HCT116 (cell line): ENCODE measurements around the gene RGS6. TPM values are rescaled to one million over a fixed set of nuclear protein-coding genes. Genes with fewer than 3 reads are reported as not detected.

Experiments
- ATAC-seq: fragments of 200-7000 bp; cut with Tn5 transposase; 2 replicates; pipeline ENCODE4 v1.9.1; 2020; ENCODE audit warnings: mild to moderate bottlenecking, moderate library complexity
- BruUV-seq: library from RNA; stranded (reverse); fragments of 400-500 nt; replicated peaks from 2 replicates; lab custom pipeline; 2021; lab: Mats Ljungman, UMichigan
- CTCF ChIA-PET: fragments of 300-600 bp; sonication (Branson Sonifier 250); formaldehyde crosslinking; loops from one replicate; lab custom pipeline; 2021; ENCODE audit warnings: antibody characterized with exemption; lab: Charles Lee
- POLR2A ChIA-PET: fragments of 300-600, 350-600 bp; sonication (Branson Sonifier 250); formaldehyde crosslinking; loops from one replicate; lab custom pipeline; 2021; ENCODE audit warnings: antibody characterized with exemption; lab: Charles Lee
- RAD21 ChIA-PET, 2 experiments: fragments of 300-600 bp; sonication (Branson Sonifier 250); formaldehyde crosslinking; loops; one replicate each; lab custom pipeline; 2023; ENCODE audit warnings: low total read pairs in 2 of 2; ENCODE audit not compliant: uncharacterized antibody in 2 of 2, unreplicated experiment in 2 of 2, low non-redundant PET in 1 of 2; lab: Charles Lee
- DNase-seq: peaks from one replicate; pipeline ENCODE4 v3.0.0-alpha.2; 2010; ENCODE audit warnings: low read depth, low spot score
- H2AFZ ChIP-seq: fragments of 200-600 bp; shearing (Covaris generic), sonication (generic); 2 replicates; pipeline ENCODE4 v1.6.1; 2017; ENCODE audit warnings: low read depth, mixed run types, mixed read lengths, antibody characterized with exemption, low read length; ENCODE audit not compliant: poor library complexity, severe bottlenecking
- H3K27ac ChIP-seq: 2 replicates; pipeline ENCODE4 v1.5.1; 2012; ENCODE audit warnings: low read depth, low read length
- H3K27me3 ChIP-seq: fragments of 200-600 bp; sonication (generic); 2 replicates; pipeline ENCODE4 v1.6.1; 2016; ENCODE audit warnings: mixed run types, low read length, mixed read lengths; ENCODE audit not compliant: insufficient read depth
- H3K36me3 ChIP-seq, 2 experiments: fragments of 200-500 bp in 1 of 2; fragments of 200-600 bp in 1 of 2; sonication (Bioruptor generic) in 1 of 2; sonication (generic) in 1 of 2; 2 replicates each; pipeline versions ENCODE4 v1.5.1 to v1.6.1; 2014 to 2016; ENCODE audit warnings: low read length in 2 of 2, inconsistent platforms in 1 of 2, mixed read lengths in 1 of 2, mixed run types in 1 of 2; ENCODE audit not compliant: insufficient read depth in 2 of 2, control insufficient read depth in 1 of 2
- H3K4me1 ChIP-seq, 2 experiments: fragments of 200-600 bp in 1 of 2; sonication (generic) in 1 of 2; 2 replicates each; pipeline versions ENCODE4 v1.5.1 to v1.6.1; 2012 to 2017; ENCODE audit warnings: low read length in 2 of 2, inconsistent platforms in 1 of 2, mild to moderate bottlenecking in 1 of 2, mixed read lengths in 1 of 2, mixed run types in 1 of 2, moderate library complexity in 1 of 2; ENCODE audit not compliant: insufficient read depth in 2 of 2, control insufficient read depth in 1 of 2
- H3K4me2 ChIP-seq: fragments of 200-600 bp; sonication (generic); 2 replicates; pipeline ENCODE4 v1.6.1; 2017; ENCODE audit warnings: mixed run types, low read length, mixed read lengths
- H3K4me3 ChIP-seq, 2 experiments: fragments of 200-600 bp in 1 of 2; sonication (generic) in 1 of 2; replicated peaks in 1 of 2; 2 replicates each; pipeline ENCODE4 v1.5.1; 2011 to 2016; ENCODE audit warnings: low read length in 2 of 2, control low read depth in 1 of 2, low read depth in 1 of 2, mild to moderate bottlenecking in 1 of 2, mixed read lengths in 1 of 2, mixed run types in 1 of 2
- H3K79me2 ChIP-seq: fragments of 200-600 bp; sonication (generic); 2 replicates; pipeline ENCODE4 v1.6.1; 2017; ENCODE audit warnings: mild to moderate bottlenecking, mixed run types, low read length, moderate library complexity, mixed read lengths; ENCODE audit not compliant: insufficient read depth
- H3K9ac ChIP-seq: fragments of 200-600 bp; sonication (generic); 2 replicates; pipeline ENCODE4 v1.6.1; 2016; ENCODE audit warnings: low read length, mixed read lengths
- H3K9me2 ChIP-seq: fragments of 200-600 bp; sonication (generic), shearing (Covaris generic); 2 replicates; pipeline ENCODE4 v1.6.1; 2017; ENCODE audit warnings: mixed run types, mild to moderate bottlenecking, moderate library complexity; ENCODE audit not compliant: insufficient read depth
- H3K9me3 ChIP-seq, 2 experiments: fragments of 200-500 bp in 1 of 2; fragments of 200-600 bp in 1 of 2; sonication (Bioruptor generic) in 1 of 2; sonication (generic) in 1 of 2; 2 replicates each; pipeline ENCODE4 v1.6.1; 2014 to 2017; ENCODE audit warnings: low read length in 2 of 2, mixed read lengths in 2 of 2, inconsistent platforms in 1 of 2, low read depth in 1 of 2, mild to moderate bottlenecking in 1 of 2, mixed run types in 1 of 2, moderate library complexity in 1 of 2; ENCODE audit not compliant: control insufficient read depth in 1 of 2, insufficient read depth in 1 of 2
- H4K20me1 ChIP-seq: fragments of 200-600 bp; sonication (generic), shearing (Covaris generic); 2 replicates; pipeline ENCODE4 v1.6.1; 2017; ENCODE audit warnings: mixed run types, mild to moderate bottlenecking, moderate library complexity; ENCODE audit not compliant: insufficient read depth
- CTCF ChIP-seq, 3 experiments: fragments of 200-600 bp in 1 of 3; sonication (generic) in 1 of 3; IDR thresholded peaks in 2 of 3; conservative IDR thresholded peaks in 1 of 3; 2 replicates each; pipeline ENCODE4 v1.5.1; 2012 to 2017; ENCODE audit warnings: low read depth in 2 of 3, low read length in 2 of 3, antibody characterized with exemption in 1 of 3, borderline replicate concordance in 1 of 3, control low read depth in 1 of 3, mild to moderate bottlenecking in 1 of 3, mixed read lengths in 1 of 3, mixed run types in 1 of 3, moderate library complexity in 1 of 3; ENCODE audit not compliant: insufficient read depth in 1 of 3
- RAD21 ChIP-seq: IDR thresholded peaks from 2 replicates; pipeline ENCODE4 v1.6.1; 2012; ENCODE audit warnings: low read depth, mild to moderate bottlenecking
- SIN3A ChIP-seq: IDR thresholded peaks from 2 replicates; pipeline ENCODE4 v1.6.1; 2012; ENCODE audit warnings: low read depth
- SP1 ChIP-seq: IDR thresholded peaks from 2 replicates; pipeline ENCODE4 v1.6.1; 2012; ENCODE audit warnings: low read depth
- SRF ChIP-seq: IDR thresholded peaks from 2 replicates; pipeline ENCODE4 v1.6.1; 2012; ENCODE audit warnings: low read depth
- YY1 ChIP-seq: IDR thresholded peaks from 2 replicates; pipeline ENCODE4 v1.6.1; 2011; ENCODE audit warnings: low read length, low read depth, moderate library complexity, mild to moderate bottlenecking; ENCODE audit not compliant: insufficient replicate concordance; ENCODE audit errors: extremely low read depth
- ZNF274 ChIP-seq: fragments of 200-500 bp; sonication (Bioruptor generic); IDR thresholded peaks from 2 replicates; pipeline ENCODE4 v1.6.1; 2014; ENCODE audit warnings: mild to moderate bottlenecking, low read depth, low read length, inconsistent platforms
- intact Hi-C: fragments of 100-400 bp; cut with micrococcal nuclease; formaldehyde crosslinking; loops from 2 replicates; pipeline ENCODE4 v1.10.0; 2022
- total RNA-seq: library from RNA; stranded (reverse); gene quantifications from one replicate; pipeline ENCODE4 v1.2.1, GENCODE V29; 2021; ENCODE audit not compliant: unreplicated experiment

RGS6 gene
- total RNA-seq, 1 experiment from 2014 or later: 4.7 TPM

DNA sequence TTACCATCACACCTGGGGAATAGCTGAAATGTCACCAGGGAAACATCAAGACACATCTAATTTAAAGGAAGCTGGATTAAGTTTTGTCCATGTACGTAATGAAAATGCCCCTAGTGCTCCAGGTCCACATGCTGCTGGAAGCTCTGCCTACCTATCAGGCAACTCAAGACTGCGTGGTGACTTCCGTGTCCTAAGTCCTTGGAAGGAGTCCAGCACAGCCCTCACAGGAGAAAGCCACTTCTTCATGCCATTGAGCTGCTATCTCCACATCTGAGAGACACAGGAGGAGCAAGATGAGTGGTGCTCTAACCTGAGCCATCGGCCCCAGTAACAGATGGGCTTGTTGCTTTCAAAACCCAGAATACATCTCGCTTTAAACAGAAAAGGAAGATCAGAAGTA, 645.3 kb downstream of the RGS6 start (continued):
- no peak for TF ChIP-seq CTCF (IDR thresholded peaks at IDR 0.05 in 2 of 3, conservative IDR thresholded peaks at IDR 0.05 in 1 of 3; ENCODE audit: borderline replicate concordance in 1 of 3, insufficient read depth in 1 of 3, low read depth in 2 of 3, low read length in 2 of 3)

GRCh38 chr14:72578514-72578913, 646.3 kb downstream of the RGS6 start:
- Histone ChIP-seq H3K4me1 (no peaks in the 10 kb centered on the region), H4K20me1 (no peaks in the 10 kb centered on the region), H3K27me3 (peaks cover 45% of the 10 kb centered on the region), H3K4me3 (no peak overlapping the region), H3K9me3 (no peaks in the 10 kb centered on the region), H3K9me2 (no peaks in the 10 kb centered on the region), H3K9ac (no peak overlapping the region), H3K27ac (no peak overlapping the region), H3K79me2 (no peaks in the 10 kb centered on the region), H3K4me2 (no peak overlapping the region), H2AFZ (no peak overlapping the region), H3K36me3 (no peaks in the 10 kb centered on the region)
- CTCF ChIA-PET: interaction anchor here (1.2 kb wide), 1 partner anchor 370 kb away, joined by 3 read pairs; no protein-coding TSS in a partner anchor
- POLR2A ChIA-PET: no interaction called here
- RAD21 ChIA-PET: no interaction called here
- TF ChIP-seq ZNF274: no peak
- TF ChIP-seq RAD21: no peak
- TF ChIP-seq SRF: no peak
- no peak for TF ChIP-seq YY1
- no peak for TF ChIP-seq SIN3A
- no peak for TF ChIP-seq SP1
- TF ChIP-seq CTCF (IDR thresholded peaks at IDR 0.05 in 2 of 3, conservative IDR thresholded peaks at IDR 0.05 in 1 of 3; ENCODE audit: borderline replicate concordance in 1 of 3, insufficient read depth in 1 of 3, low read depth in 2 of 3, low read length in 2 of 3): no peak
- ATAC-seq (no peak), DNase-seq (no peak)
- BruUV-seq: no TSS peak
- intact Hi-C loops: no loop called here
